Gastroesophageal sphincter (tissue), 3 donors: ENCODE data around the gene EIF3M.

Experiments
- POLR2AphosphoS5 ChIP-seq: sonication (generic); formaldehyde crosslinking; IDR thresholded peaks from one replicate; pipeline ENCODE4 v1.6.1; 2017; ENCODE audit warnings: antibody characterized with exemption
- TF ChIP-seq, protein P1 (sequence below), 4 experiments: fragments of 200-600 bp in 2 of 4; fragments of 450-650 bp in 2 of 4; sonication (generic) in 1 of 4; IDR thresholded peaks; one replicate each; pipeline ENCODE4 v1.5.1; 2017 to 2019; ENCODE audit warnings: antibody characterized with exemption in 4 of 4, mild to moderate bottlenecking in 2 of 4, moderate library complexity in 2 of 4

DNA sequence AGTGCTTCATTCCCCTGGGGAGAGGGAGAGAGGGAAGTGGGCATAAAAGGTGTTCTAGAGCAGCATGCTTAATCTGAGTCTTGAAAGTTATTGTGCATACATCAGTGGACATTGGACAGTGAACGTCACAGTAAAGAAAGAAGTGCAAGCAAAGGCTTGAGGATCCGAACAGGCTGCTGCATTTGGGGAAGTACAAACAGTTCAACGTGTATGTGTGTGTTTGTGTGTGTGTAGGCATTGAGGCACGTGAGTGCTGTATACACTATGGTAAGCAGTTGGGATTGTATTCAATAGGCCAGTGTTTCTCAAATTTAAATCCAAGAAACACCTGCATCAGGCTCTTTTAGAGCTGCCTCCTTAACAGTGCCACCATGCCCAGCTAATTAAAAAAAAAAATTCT lies 10.4 kb upstream of the EIF3M start:
- TF ChIP-seq, protein P1, sequence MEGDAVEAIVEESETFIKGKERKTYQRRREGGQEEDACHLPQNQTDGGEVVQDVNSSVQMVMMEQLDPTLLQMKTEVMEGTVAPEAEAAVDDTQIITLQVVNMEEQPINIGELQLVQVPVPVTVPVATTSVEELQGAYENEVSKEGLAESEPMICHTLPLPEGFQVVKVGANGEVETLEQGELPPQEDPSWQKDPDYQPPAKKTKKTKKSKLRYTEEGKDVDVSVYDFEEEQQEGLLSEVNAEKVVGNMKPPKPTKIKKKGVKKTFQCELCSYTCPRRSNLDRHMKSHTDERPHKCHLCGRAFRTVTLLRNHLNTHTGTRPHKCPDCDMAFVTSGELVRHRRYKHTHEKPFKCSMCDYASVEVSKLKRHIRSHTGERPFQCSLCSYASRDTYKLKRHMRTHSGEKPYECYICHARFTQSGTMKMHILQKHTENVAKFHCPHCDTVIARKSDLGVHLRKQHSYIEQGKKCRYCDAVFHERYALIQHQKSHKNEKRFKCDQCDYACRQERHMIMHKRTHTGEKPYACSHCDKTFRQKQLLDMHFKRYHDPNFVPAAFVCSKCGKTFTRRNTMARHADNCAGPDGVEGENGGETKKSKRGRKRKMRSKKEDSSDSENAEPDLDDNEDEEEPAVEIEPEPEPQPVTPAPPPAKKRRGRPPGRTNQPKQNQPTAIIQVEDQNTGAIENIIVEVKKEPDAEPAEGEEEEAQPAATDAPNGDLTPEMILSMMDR (IDR thresholded peaks at IDR 0.05): no peak
- TF ChIP-seq POLR2AphosphoS5: no peak
